ENCODE measurements around the gene GUSB. TPM values are rescaled to one million over a fixed set of nuclear protein-coding genes. Genes with fewer than 3 reads are reported as not detected.
"Not testable (repeated sequence)": the region's sequence is repeated elsewhere in the genome, so short reads cannot be mapped to it uniquely, and the experiment has no call there.

The GUSB gene
- total RNA-seq = 40.2 and 48.1 TPM in 2 replicates

- DNase-seq = peak; percentile 93
These were observed at the start of gene GUSB for GRCh38 chr7:65981965-65982792. Gene GUSB (minus strand): TSS chr7:65982213. CDS start chr7:65982183, 30 bp downstream.

GRCh38 chr7:66028342-66028741 is 46.3 kb upstream of the GUSB start:
- not testable (repeated sequence) for DNase-seq

DNA sequence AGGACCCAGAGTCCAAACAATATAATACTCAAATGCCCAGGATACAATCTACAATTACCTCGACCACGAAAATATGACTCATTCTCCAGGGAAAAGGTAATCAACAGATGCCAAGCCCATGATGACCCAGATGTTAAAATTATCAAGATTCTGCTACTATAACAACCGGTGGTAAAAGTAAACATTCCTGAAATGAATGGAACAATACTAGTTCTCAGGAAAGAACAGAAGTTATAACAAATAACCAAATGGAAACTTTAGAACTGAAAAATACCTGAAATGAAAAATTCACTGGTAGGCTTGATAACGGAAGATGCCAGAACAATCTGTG is 34.1 kb upstream of the GUSB start:
- peak; percentile 85 for DNase-seq

- DNase-seq = no peak
These were observed 33.6 kb upstream of the GUSB start for GRCh38 chr7:66015440-66016130.

GRCh38 chr7:66013938-66014337 is 31.9 kb upstream of the GUSB start:
- DNase-seq = peak; percentile 82

DNA sequence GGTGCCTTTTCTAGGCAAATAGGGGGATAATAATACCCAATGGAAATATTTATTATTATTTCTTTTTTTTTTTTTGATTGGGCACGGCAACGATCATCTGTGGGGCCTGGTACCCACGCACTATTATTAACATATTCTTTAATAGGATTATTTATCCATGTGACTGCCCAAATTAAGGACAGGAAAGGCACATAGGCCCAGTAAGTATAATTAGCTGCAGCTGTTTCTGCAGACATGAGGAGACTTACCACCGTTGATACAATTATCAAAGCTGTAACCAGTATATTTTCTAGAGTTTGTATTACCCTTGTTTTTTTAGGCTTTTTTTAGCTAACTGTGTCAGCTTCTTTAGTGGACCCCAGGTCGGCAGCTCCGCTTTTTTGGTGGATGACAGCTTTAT is 25.2 kb upstream of the GUSB start:
- no peak for DNase-seq

DNA sequence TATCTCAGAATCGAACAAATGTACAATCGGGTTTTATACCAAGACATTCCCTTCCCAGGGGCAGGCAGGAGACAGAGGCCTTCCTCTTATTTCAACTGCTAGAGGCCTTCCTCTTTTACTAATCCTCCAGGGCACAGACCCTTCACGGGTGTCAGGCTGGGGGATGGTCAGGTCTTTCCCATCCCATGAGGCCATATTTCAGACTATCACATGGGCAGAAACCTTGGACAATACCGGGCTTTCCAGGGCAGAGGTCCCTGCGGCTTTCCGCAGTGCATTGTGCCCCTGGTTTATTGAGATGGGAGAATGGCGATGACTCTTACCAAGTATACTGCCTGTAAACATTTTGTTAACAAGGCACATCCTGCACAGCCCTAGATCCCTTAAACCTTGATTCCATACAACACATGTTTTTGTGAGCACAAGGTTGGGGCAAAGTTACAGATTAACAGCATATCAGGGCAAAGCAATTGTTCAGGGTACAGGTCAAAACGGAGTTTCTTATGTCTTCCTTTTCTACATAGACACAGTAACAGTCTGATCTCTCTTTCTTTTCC is 23.2 kb upstream of the GUSB start:
- DNase-seq = not testable (repeated sequence)

DNA sequence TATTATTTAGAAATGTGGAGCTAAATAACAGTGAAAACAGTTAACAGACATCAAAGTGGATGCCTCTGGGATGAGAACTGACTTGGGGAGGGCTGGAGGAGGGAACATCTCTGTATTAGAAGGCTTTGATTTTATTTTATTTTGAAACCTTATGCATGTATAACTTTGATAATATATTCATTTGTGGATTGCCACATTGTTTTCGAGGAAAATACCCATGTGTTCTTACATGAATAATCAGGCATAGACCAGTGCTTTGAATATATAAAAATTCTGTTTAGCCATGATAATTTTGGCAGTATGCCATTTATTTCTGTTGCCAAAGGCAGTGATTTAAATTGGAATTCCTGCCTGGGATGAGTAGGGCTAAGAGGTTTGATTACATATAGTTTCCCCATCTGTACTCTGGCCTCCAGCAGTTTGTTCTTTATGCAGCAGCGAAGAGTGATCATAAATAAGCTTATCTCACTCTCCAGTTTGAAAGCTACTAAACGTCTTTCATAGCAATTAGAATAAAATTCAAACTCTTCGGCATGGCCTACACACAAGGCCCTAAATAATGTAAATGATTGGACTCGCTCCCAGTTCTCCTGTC is 18.9 kb upstream of the GUSB start:
- not testable (repeated sequence) for DNase-seq

GRCh38 chr7:65994984-65995383 is 13.0 kb upstream of the GUSB start:
- not testable (repeated sequence) for DNase-seq

DNA sequence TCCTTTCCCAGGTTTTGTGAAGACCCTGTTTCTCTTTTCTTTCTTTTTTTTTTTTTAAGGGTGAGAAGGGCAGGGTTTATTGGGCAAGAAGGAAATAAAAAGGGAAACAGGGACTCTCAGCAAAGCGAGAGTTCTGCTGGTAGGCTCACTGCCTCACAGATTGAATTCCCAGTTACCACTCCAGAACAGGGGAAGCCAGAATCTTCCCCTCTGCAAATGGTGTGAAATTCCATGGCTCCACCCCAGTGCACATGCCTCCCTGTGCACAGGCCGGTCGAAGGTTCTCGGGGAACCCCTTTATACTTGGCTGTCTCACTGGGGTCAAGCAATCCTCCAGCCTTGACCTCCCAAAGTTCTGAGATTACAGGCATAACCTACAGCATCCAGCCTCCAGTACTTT is 10.5 kb upstream of the GUSB start:
- DNase-seq = no peak

DNA sequence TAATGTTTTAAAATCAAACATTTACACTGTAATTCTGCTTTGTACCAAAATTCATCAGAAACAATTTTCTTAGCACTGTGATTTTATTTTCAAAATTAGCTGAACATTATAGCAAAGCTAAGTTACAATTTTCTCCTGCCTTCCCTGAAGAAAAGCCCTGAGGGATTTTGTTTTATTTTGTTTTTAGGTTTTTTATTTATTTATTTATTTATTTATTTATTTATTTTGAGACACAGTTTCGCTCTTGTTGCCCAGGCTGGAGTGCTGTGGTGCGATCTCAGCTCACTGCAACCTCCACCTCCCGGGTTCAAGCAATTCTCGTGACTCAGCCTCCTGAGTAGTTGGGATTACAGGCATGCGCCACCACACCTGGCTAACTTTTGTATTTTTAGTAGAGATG is 9.8 kb upstream of the GUSB start:
- DNase-seq = not testable (repeated sequence)

DNA sequence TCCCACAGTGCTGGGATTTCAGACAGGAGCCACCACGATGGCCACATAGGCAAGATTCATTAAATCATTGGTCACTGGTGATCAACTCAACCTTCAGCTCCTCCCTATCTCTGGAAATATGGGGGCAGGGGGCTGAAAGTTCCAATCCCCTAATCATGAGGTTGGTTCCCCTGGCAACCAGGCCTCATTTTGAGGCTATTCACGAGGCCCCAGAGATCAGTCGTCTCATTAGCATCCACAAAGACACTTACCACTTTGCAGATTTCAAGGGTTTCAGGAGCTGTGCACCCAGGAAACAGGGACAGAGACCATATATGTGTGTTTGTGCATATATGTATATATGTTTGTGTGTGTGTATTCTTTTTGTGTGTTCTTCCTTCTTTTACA is 7.7 kb upstream of the GUSB start:
- no peak for DNase-seq

DNA sequence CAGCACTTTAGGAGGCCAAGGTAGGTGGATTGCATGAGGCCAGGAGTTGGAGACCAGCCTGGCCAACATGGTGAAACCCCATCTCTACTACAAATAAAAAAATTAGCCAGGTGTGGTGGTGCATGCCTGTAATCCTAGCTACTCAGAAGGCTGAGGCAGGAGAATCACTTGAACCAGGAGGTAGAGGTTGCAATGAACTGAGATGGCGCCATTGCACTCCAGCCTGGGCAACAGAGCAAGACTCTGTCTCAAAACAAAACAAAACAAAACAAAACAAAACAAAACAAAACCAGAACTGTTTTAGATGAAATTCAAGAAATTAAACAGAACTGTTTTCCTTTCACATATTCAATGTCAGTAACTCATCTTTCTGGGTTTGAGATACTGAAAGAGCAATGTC is 6.5 kb upstream of the GUSB start:
- not testable (repeated sequence) for DNase-seq

- no peak for DNase-seq
These were observed 6.1 kb upstream of the GUSB start for GRCh38 chr7:65988084-65988483.

DNA sequence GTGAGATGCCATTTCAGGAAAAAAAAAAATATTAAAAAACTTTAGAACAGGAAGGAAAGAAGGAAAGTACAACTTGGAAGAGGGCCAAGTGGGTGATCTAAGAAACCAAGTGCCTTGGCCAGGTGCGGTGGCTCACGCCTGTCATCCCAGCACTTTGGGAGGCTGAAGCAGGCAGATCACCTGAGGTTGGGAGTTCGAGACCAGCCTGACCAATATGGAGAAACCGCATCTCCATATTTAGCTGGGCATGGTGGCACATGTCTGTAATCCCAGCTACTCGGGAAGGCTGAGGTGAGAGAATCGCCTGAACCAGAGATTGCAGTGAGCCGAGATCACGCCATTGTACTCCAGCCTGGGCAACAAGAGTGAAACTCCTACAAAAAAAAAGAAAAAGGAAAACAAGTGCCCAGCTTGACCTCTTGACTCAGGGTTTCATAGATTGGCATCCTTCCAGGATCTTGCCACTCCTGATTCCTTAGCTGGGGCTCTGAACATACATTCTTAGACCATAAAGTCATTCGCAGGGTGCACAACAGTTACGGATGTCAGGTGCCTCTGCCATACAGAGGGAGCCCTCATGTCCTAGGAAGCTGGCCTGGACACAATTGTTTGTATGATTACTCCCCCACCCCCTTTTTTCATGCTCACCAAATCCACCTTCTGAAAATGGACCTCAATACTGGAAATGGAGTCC is 2.1 kb upstream of the GUSB start:
- DNase-seq = peak; percentile 80

DNA sequence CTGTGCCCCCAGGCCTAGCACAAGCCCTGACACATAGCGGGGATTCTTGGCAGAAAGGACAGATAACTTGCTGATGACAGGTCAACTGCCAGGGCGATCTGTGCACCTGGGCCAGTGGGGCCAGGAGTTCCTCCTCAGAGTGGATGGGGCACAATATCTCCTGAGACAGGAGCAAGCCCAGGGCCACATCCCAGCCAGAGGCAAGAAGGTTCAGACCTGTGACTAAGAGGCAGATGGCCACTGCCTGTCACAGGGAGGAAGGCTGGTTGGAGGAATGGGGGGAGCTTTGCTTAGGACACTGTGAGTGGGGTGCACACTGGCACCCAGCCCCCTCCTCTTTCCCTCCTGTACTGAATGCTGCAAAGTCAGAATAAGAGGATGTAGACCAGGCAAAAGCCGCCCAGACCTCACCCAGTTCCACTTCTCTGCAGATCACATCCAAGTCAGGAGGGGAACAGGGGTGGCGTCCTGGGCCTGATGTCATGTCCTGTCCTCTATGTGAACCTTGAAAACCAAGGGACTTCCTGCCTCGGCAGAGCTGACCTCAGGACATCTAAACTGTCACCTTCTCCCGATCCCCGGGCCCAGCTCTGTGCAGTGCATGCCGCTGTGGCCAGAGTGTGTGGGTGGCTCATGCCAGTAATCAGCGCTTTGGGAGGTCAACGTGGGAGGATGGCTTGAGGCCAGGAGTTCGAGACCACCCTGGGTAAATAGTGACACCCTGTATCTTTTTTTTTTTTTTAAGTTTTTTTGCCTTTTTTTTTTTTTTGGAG is 1.3 kb downstream of the GUSB start:
- peak; percentile 50 for DNase-seq

DNA sequence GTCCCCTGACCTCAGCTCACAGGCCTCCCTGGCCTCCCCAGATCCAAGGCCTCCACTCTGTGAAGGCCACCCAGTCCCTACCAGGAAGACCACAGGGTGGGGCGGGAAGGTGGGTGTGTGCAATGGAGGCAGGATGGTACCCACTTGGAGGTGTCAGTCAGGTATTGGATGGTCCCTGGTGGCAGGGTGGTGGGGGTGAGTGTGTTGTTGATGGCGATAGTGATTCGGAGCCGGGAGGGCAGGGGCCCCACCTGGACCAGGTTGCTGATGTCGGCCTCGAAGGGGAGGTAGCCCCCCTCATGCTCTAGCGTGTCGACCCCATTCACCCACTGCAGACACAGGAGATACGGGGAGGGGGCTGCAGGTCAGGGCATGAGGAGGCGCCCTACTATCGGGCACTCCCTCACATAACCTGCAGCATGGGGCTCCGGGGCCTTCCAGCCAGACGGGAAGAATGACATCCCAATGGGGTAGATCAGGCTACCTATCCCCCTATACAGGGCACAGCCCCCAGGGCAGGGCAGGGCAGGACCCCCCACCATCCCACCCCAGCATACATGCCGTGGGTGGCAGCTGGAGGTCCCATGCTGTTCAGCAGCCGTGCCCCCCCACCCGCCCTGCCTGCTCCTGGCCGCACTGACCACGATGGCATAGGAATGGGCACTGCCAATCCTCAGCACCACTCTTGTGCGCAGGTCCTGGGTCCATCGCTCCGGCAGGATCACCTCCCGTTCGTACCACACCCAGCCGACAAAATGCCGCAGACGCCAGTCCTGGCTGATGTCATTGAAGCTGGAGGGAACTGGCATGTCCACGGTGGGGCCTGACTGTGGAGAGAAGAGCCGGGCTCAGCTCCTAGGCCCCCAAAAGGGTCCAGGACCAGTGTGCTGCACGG is 2.2 kb downstream of the GUSB start:
- no peak for DNase-seq

DNA sequence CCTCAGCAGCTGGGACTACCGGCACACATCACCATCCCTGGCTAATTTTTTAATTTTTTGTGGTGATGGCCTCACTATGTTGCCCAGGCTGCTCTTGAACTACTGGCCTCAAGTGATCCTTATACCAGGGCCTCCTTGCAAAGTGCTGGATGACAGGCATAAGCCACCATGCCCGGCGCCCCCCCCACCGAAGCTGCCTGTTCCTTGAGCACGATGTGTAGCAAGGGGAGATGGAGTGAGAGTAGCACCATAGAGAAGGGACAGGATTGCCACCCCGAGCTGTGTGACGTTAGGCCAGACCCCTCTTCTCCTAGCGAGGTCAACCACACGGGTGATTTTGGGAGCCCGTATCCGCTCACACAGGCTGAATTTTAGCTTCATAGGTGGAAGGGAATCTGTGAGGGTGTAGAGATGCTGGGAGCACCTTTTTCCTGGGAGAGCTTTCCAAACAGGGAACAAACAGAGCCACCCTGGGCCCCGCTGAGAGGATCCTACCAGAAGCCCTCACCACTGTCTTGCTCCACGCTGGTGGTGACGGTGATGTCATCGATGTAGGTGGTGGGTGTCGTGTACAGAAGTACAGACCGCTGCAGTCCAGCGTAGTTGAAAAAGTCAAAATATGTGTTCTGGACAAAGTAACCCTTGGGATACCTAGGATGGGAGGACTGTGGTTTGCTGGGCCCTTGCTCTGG is 3.0 kb downstream of the GUSB start:
- DNase-seq = no peak

DNA sequence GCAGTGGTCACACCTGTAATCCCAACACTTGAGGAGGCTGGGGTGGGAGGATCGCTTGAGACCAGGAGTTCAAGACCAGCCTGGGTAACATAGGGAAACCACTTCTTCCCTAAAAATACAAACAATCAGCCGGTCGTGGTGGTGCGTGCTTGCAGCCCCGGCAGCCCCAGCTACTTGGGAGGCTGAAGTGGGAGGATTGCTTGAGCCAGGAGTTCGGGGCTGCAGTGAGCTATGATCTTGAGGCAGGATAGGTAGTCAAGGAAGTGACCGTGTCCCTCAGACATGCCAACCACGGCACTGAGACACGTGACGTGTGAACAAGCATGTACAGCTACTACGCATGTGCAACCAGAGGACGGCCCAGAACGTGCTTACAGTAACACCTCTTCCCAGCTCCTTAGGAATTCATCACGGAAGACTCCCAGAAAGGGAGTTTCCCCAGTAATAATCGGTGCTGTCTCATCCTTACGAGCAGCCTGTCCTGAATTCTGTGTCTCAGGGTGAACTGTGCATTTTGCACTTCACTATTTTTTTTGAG is 5.3 kb downstream of the GUSB start:
- no peak for DNase-seq

GRCh38 chr7:65975814-65976445 is 6.1 kb downstream of the GUSB start:
- no peak for DNase-seq

Measured in dermis blood vessel endothelial cell (primary cell).